Heart left ventricle (tissue), 16 donors: Measurements from ENCODE around the gene PARD3B. TPM values are rescaled to one million over a fixed set of nuclear protein-coding genes. Genes with fewer than 3 reads are reported as not detected.

ENCODE experiments used
- ATAC-seq, 4 donors: fragments of 200-7000 bp; cut with Tn5 transposase; one replicate each; pipeline ENCODE4 v1.9.1; 2020 to 2022; ENCODE audit warnings: moderate library complexity in 4 of 4, mild to moderate bottlenecking in 3 of 4, moderate number of reproducible peaks in 1 of 4
- DNase-seq, 5 donors: peaks; one replicate each; pipeline ENCODE4 v3.0.0-alpha.2; 2020
- H3K27ac ChIP-seq, 12 donors: fragments of 200-600 bp; sonication (generic) in 4 of 12; one replicate each; pipeline versions ENCODE4 v1.5.0 to v1.8.0; 2016 to 2022; ENCODE audit warnings: mild to moderate bottlenecking in 2 of 12
- H3K27me3 ChIP-seq, 9 donors: fragments of 200-600 bp; sonication (generic) in 2 of 9; one replicate each; pipeline versions ENCODE4 v1.5.1 to v1.8.0; 2016 to 2022; ENCODE audit warnings: mild to moderate bottlenecking in 3 of 9
- H3K36me3 ChIP-seq, 9 donors: fragments of 200-600 bp; sonication (generic) in 2 of 9; one replicate each; pipeline versions ENCODE4 v1.5.0 to v1.8.0; 2018 to 2022; ENCODE audit warnings: mild to moderate bottlenecking in 2 of 9
- H3K4me1 ChIP-seq, 12 donors: fragments of 200-600 bp; sonication (generic) in 4 of 12; one replicate each; pipeline versions ENCODE4 v1.5.0 to v1.8.0; 2016 to 2022; ENCODE audit warnings: mild to moderate bottlenecking in 3 of 12
- H3K4me3 ChIP-seq, 12 donors: fragments of 200-600 bp; sonication (generic) in 4 of 12; one replicate each; pipeline versions ENCODE4 v1.5.0 to v1.8.0; 2017 to 2022; ENCODE audit warnings: mild to moderate bottlenecking in 9 of 12, moderate library complexity in 4 of 12
- H3K9me3 ChIP-seq, 12 donors: fragments of 200-600 bp; sonication (generic) in 4 of 12; one replicate each; pipeline versions ENCODE4 v1.5.0 to v1.8.0; 2016 to 2022; ENCODE audit warnings: mild to moderate bottlenecking in 1 of 12
- POLR2A ChIP-seq, 2 donors: fragments of 450-650 bp; IDR thresholded peaks; one replicate each; pipeline ENCODE4 v1.6.1; 2017; ENCODE audit warnings: antibody characterized with exemption in 2 of 2, mild to moderate bottlenecking in 2 of 2, moderate library complexity in 2 of 2
- WGBS, 4 donors: extraction: QIAGEN DNeasy Blood & Tissue Kit in 2 of 4; methylation state at CpG; one replicate each; pipeline versions ENCODE4 v1.1.5 to v1.1.7; 2013 to 2018; 5-methylcytosine and 5-hydroxymethylcytosine counted together
- intact Hi-C, 10 donors: fragments of 100-400 bp; cut with DNase I; formaldehyde crosslinking; loops; one replicate each; pipeline versions ENCODE4 v1.11.1 to v1.14.2; 2022
- polyA plus RNA-seq, 2 donors: library from polyadenylated mRNA; stranded (reverse); fragments of 200-250 nt; gene quantifications; one replicate each; pipeline ENCODE4 v1.2.3, GENCODE V29; 2013
- total RNA-seq, 9 donors: library from RNA; depleted of rRNA in 2 of 9; stranded (reverse); fragments of >200 nt in 2 of 9; fragmentation: NEBNext Ultra II Directional in 3 of 9; extraction: Animal tissue kit (Norgen Biotek cat#: 25700) in 3 of 9; gene quantifications; one replicate each; pipeline versions ENCODE4 v1.1.0 to v1.2.4, GENCODE V29; 2016 to 2023
- TF ChIP-seq, protein P1 (sequence below), 12 donors: fragments of 200-600 bp; sonication (generic) in 4 of 12; IDR thresholded peaks; one replicate each; pipeline versions ENCODE4 v1.5.0 to v1.8.0; 2018 to 2022; ENCODE audit warnings: antibody characterized with exemption in 12 of 12, mild to moderate bottlenecking in 5 of 12
- donor health status: ischemic (EF 13 %, LVEDD 7.1; RV severe dilation, severe dysfunction).
- donor health status: healthy with polysubstance abuse.
- donor health status: DM: no; HTN: yes; CAD: no.
- donor health status: DM: no; HTN: no; CAD: no.
- donor health status: ischemic (EF 25% LVEDD 6.9; RV normal size, moderate dysfunction).
- donor health status: ischemic (EF 25% LVEDD 5.7; RV mildly dilated, moderate dysfunction).
- donor health status: healthy.
- donor health status: DM: yes; HTN: yes; CAD: no.
- donor health status: ischemic (EF 35%, LVEDD 5.7; RV mildly dilated, moderate dysfunction).
- donor health status: nonischemic (EF 11% LVEDD 7.7; RV severe dilation, severe dysfunction).
- donor health status: DM: yes; HTN: yes; CAD: no.
- donor health status: PGD.
- donor health status: ischemic (EF 29% LVEDD 5.4; RV normal size, mild dysfunction).
- donor health status: nonischemic (EF 23%, LVEDD 6.1; RV moderate dilation, normal function).

Gene PARD3B
- total and polyA plus RNA-seq, 11 donors: 0.71 to 15.1 (median 6.2) TPM

GRCh38 chr2:205235434-205235833 lies 690.2 kb downstream of the PARD3B start:
- intact Hi-C loops: no loop called here
- ATAC-seq: no peak
- 96 to 100% (median 99%) methylated on average over 1 of the region's 1 CpG for WGBS, 4 donors

DNA sequence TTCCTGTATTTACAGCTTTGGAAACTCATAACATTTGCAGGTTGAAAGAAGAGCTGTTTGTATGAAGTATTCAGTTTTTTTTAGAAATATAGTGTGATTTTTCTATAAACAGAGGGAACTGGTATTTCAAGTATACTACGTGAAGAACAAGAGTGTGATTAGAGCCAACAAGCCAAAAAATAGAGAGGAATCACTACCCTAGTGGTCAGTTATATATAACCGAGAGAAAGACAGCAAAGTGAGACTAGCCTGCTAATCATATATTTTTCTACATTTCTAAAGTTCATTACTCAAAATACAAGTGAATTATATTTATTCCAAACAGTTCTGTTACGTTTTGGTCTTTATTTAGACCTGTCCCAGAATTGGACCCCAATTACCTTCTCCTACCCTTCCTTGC lies 692.2 kb downstream of the PARD3B start:
- Histone ChIP-seq H3K9me3 (no peaks in the 10 kb centered on the region), H3K4me1 (no peaks in the 10 kb centered on the region), H3K36me3 (no peaks in the 10 kb centered on the region), H3K27ac (no peak overlapping the region), H3K27me3 (no peaks in the 10 kb centered on the region), H3K4me3 (no peak overlapping the region)
- ATAC-seq (no peak), DNase-seq (no peak)
- intact Hi-C loops: no loop called here
- WGBS, 4 donors: 73 to 95% (median 92%) methylated on average over 3 of the region's 3 CpGs
- no peak for TF ChIP-seq POLR2A (IDR thresholded peaks at IDR 0.05)
- TF ChIP-seq, protein P1, sequence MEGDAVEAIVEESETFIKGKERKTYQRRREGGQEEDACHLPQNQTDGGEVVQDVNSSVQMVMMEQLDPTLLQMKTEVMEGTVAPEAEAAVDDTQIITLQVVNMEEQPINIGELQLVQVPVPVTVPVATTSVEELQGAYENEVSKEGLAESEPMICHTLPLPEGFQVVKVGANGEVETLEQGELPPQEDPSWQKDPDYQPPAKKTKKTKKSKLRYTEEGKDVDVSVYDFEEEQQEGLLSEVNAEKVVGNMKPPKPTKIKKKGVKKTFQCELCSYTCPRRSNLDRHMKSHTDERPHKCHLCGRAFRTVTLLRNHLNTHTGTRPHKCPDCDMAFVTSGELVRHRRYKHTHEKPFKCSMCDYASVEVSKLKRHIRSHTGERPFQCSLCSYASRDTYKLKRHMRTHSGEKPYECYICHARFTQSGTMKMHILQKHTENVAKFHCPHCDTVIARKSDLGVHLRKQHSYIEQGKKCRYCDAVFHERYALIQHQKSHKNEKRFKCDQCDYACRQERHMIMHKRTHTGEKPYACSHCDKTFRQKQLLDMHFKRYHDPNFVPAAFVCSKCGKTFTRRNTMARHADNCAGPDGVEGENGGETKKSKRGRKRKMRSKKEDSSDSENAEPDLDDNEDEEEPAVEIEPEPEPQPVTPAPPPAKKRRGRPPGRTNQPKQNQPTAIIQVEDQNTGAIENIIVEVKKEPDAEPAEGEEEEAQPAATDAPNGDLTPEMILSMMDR (IDR thresholded peaks at IDR 0.05): peak in 1 of 12 donors; percentile 9

More at GRCh38 chr2:205235434-205235833, 690.2 kb downstream of the PARD3B start:
- no peaks in the 10 kb centered on the region for H3K4me1 ChIP-seq
- no peak for DNase-seq
- H3K36me3 ChIP-seq: no peaks in the 10 kb centered on the region
- no peaks in the 10 kb centered on the region for H3K27me3 ChIP-seq
- no peak overlapping the region for H3K27ac ChIP-seq
- TF ChIP-seq POLR2A (IDR thresholded peaks at IDR 0.05): no peak
- TF ChIP-seq, protein P1 (IDR thresholded peaks at IDR 0.05): no peak
- H3K4me3 ChIP-seq: no peak overlapping the region
- no peaks in the 10 kb centered on the region for H3K9me3 ChIP-seq

GRCh38 chr2:205245001-205245400 lies 699.7 kb downstream of the PARD3B start:
- Histone ChIP-seq H3K4me1 (peaks cover 0 to 3% (median 0%) of the 10 kb centered on the region in 12 donors), H3K9me3 (no peaks in the 10 kb centered on the region), H3K27ac (peak overlapping the region in 2 of 12 donors; percentile 20 to 40), H3K27me3 (no peaks in the 10 kb centered on the region), H3K36me3 (no peaks in the 10 kb centered on the region), H3K4me3 (no peak overlapping the region)
- TF ChIP-seq, protein P1 (IDR thresholded peaks at IDR 0.05): no peak
- ATAC-seq (peak in 1 of 4 donors; percentile 74), DNase-seq (peak in 1 of 5 donors; percentile 26)
- 63 to 85% (median 75%) methylated on average over 3 of the region's 3 CpGs for WGBS, 4 donors
- intact Hi-C loops: no loop called here

GRCh38 chr2:205245652-205246051 lies 700.4 kb downstream of the PARD3B start:
- Histone ChIP-seq H3K4me1 (peaks cover 0 to 3% (median 0%) of the 10 kb centered on the region in 12 donors), H3K9me3 (no peaks in the 10 kb centered on the region), H3K27me3 (no peaks in the 10 kb centered on the region), H3K4me3 (no peak overlapping the region), H3K27ac (peak overlapping the region in 2 of 12 donors; percentile 20 to 40), H3K36me3 (no peaks in the 10 kb centered on the region)
- DNase-seq (no peak), ATAC-seq (peak in 2 of 4 donors; percentile 76 to 84)
- 71 to 78% (median 73%) methylated on average over 2 of the region's 2 CpGs for WGBS, 4 donors
- TF ChIP-seq, protein P1 (IDR thresholded peaks at IDR 0.05): no peak
- TF ChIP-seq POLR2A (IDR thresholded peaks at IDR 0.05): no peak
- intact Hi-C loops: no loop called here
